Glutamatergic neuron (in vitro differentiated cells): Measurements from ENCODE around the gene FCGR3A. TPM values are rescaled to one million over a fixed set of nuclear protein-coding genes. Genes with fewer than 3 reads are reported as not detected.
"Not testable (repeated sequence)": the region's sequence is repeated elsewhere in the genome, so short reads cannot be mapped to it uniquely, and the experiment has no call there.

Source experiments
- DNase-seq: peaks from one replicate; pipeline ENCODE4 v3.0.0; 2022
- H3K27ac Mint-ChIP-seq: one replicate; pipeline ENCODE4 v1.8.0; 2020; ENCODE audit warnings: mild to moderate bottlenecking, mixed read lengths, inconsistent platforms; ENCODE audit not compliant: unreplicated experiment
- H3K27me3 Mint-ChIP-seq: one replicate; pipeline ENCODE4 v1.8.0; 2020; ENCODE audit warnings: mild to moderate bottlenecking, moderate library complexity, mixed read lengths, inconsistent platforms; ENCODE audit not compliant: unreplicated experiment
- H3K36me3 Mint-ChIP-seq: one replicate; pipeline ENCODE4 v1.8.0; 2020; ENCODE audit warnings: mild to moderate bottlenecking, mixed read lengths, inconsistent platforms; ENCODE audit not compliant: unreplicated experiment
- H3K4me1 Mint-ChIP-seq: one replicate; pipeline ENCODE4 v1.8.0; 2020; ENCODE audit warnings: mild to moderate bottlenecking, low read depth, mixed read lengths, inconsistent platforms; ENCODE audit not compliant: unreplicated experiment
- H3K4me3 Mint-ChIP-seq: one replicate; pipeline ENCODE4 v1.8.0; 2020; ENCODE audit warnings: mild to moderate bottlenecking, mixed read lengths, inconsistent platforms; ENCODE audit not compliant: unreplicated experiment
- H3K9me3 Mint-ChIP-seq: one replicate; pipeline ENCODE4 v1.8.0; 2020; ENCODE audit warnings: mild to moderate bottlenecking, moderate library complexity, mixed read lengths, inconsistent platforms; ENCODE audit not compliant: unreplicated experiment
- CTCF ChIP-seq: fragments of 200-600 bp; sonication (generic); IDR thresholded peaks from one replicate; pipeline ENCODE4 v1.5.0; 2021; ENCODE audit not compliant: partially characterized antibody, unreplicated experiment
- total RNA-seq: library from RNA; stranded (reverse); fragmentation: NEBNext Ultra II Directional; extraction: Animal tissue kit (Norgen Biotek cat#: 25700); gene quantifications from one replicate; pipeline ENCODE4 v1.2.1, GENCODE V29; 2021; ENCODE audit not compliant: unreplicated experiment

Gene FCGR3A
- total RNA-seq, 1 donor from 2014 or later: not detected

DNA sequence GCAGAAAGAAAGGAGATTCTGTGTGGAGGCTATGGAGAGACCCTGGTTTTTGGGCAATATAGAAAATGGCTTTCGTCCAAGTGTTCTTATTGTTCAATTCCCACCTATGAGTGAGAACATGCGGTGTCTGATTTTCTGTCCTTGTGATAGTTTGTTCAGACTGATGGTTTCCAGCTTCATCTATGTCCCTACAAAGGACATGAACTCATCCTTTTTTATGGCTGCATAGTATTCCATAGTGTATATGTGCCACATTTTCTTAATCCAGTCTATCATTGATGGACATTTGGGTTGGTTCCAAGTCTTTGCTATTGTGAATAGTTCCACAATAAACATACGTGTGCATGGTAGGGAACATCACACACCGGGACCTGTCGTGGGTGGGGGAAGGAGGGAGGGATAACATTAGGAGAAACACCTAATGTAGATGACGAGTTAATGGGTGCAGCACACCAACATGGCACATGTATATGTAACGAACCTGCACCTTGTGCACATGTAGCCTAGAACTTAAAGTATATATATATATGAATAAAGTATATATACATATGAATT, 10.6 kb downstream of the FCGR3A start:
- H3K4me3 Mint-ChIP-seq, H3K4me1 Mint-ChIP-seq, DNase-seq, H3K27ac Mint-ChIP-seq, H3K36me3 Mint-ChIP-seq: not testable (repeated sequence)
- Mint-ChIP-seq H3K9me3 (peaks cover 17% of the 10 kb centered on the region), H3K27me3 (peaks cover 14% of the 10 kb centered on the region)

- H3K4me1 Mint-ChIP-seq, DNase-seq, H3K36me3 Mint-ChIP-seq, H3K27ac Mint-ChIP-seq, H3K4me3 Mint-ChIP-seq: not testable (repeated sequence)
- peaks cover 20% of the 10 kb centered on the region for H3K9me3 Mint-ChIP-seq
- peaks cover 18% of the 10 kb centered on the region for H3K27me3 Mint-ChIP-seq
Measured at GRCh38 chr1:161537068-161537669, 12.4 kb downstream of the FCGR3A start.

DNA sequence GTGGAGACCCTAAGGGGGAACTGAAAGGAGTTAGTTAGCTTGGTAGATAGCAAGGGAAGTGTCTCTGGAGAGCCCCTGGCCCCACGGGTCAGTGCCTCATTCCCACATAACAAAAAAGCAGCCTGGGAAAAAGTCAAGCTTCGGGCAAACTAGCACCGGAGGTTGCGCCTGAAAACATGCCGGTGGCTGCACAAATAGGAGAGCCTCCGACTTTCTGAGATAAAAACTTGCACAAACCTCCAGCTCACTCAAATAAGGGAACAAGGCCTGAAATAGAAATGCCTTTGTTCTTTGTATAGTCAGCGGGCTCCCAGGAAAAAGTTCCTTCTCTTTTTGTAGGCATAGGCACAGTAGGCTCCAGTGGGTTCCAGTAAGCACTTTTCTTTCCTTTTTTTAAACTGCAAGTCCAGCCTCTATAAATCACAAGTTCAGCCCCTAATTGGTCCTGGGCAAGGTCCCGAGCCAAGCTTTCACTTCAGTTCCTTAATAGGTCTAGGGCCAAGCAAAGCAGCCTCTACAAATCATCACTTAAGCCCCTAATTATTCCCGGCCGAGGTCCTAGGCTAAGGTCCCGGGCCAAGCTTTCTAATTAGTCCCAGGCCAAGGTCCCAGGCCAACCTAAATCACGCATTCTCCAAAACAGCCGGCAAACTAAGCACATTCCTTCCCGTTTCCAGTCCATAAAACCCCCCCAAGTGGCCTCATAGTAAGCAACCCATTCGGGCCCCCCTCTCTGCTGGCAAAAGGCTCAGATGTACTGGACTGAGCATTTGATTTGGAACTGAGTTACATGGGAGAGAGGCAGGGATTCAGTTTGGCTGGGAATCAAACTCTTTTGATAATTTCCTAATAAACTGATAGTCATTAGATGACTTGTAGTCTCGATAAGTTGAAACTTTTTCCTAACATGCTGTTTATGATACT, 16.7 kb downstream of the FCGR3A start:
- peaks cover 22% of the 10 kb centered on the region for H3K9me3 Mint-ChIP-seq
- H3K4me3 Mint-ChIP-seq: peak overlapping the region; percentile 69
- DNase-seq, H3K27ac Mint-ChIP-seq, H3K36me3 Mint-ChIP-seq: not testable (repeated sequence)
- peaks cover 11% of the 10 kb centered on the region for H3K4me1 Mint-ChIP-seq
- peaks cover 24% of the 10 kb centered on the region for H3K27me3 Mint-ChIP-seq

GRCh38 chr1:161531986-161532643, 17.5 kb downstream of the FCGR3A start:
- DNase-seq: no peak
- Mint-ChIP-seq H3K9me3 (peaks cover 22% of the 10 kb centered on the region), H3K4me1 (peaks cover 11% of the 10 kb centered on the region), H3K27me3 (peaks cover 24% of the 10 kb centered on the region), H3K27ac (no peak overlapping the region), H3K36me3 (no peaks in the 10 kb centered on the region), H3K4me3 (peak overlapping the region; percentile 69)
- TF ChIP-seq CTCF: no peak

DNA sequence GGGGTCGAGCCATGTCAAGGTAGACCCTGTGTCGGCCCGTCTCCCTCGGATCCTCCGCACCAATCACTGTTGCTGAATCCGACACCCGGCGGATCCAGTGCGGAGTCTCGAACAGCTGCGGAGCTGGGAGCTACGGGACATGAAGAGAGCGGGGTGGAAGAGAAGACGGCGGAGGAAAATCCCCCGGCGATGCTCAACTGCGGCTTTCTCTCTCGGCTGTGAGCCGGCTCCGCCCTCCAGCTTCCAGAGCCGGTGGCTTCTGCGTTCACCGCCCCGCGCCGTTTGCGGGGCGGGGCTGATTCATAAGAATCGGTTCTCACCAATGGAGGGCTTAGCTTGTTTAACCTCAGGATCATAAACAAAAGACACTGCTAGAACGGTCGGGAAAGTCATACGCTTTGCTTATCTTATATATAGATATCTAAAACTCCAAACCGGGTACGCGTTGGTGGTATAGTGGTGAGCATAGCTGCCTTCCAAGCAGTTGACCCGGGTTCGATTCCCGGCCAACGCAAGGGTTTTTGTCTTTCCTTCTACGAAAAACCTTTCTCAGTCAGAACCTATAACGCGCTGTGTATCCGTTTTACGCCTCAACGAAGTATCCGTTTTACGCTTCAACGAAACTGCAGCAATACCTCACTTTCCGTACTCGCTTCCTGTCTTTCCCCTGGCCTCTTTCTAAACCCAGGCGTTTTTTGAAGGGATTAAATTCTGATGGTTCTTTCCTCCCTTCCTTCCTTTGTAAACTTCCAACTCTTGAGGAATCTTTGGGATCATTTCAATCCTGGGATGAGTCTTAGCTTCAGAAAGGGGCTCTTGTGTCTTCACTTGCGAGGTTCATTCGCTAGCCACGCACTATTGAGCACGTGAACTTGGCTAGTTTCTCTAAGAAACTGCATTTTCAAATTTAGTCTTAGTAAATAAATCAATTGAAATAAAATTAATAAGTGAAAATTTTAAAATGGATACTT, 18.7 kb downstream of the FCGR3A start:
- H3K36me3 Mint-ChIP-seq: not testable (repeated sequence)
- H3K9me3 Mint-ChIP-seq: peaks cover 22% of the 10 kb centered on the region
- peaks cover 27% of the 10 kb centered on the region for H3K27me3 Mint-ChIP-seq
- H3K4me1 Mint-ChIP-seq: peaks cover 11% of the 10 kb centered on the region
- H3K4me3 Mint-ChIP-seq: peak overlapping the region; percentile 92
- peak overlapping the region; percentile 89 for H3K27ac Mint-ChIP-seq
- peak; percentile 87 for DNase-seq

- H3K9me3 Mint-ChIP-seq: peaks cover 22% of the 10 kb centered on the region
- H3K4me3 Mint-ChIP-seq: peak overlapping the region; percentile 92
- H3K4me1 Mint-ChIP-seq: peaks cover 11% of the 10 kb centered on the region
- DNase-seq: peak; percentile 60
- H3K27me3 Mint-ChIP-seq: peaks cover 28% of the 10 kb centered on the region
- H3K27ac Mint-ChIP-seq: peak overlapping the region; percentile 89
- not testable (repeated sequence) for H3K36me3 Mint-ChIP-seq
Measured at GRCh38 chr1:161530158-161530557, 19.5 kb downstream of the FCGR3A start.

DNA sequence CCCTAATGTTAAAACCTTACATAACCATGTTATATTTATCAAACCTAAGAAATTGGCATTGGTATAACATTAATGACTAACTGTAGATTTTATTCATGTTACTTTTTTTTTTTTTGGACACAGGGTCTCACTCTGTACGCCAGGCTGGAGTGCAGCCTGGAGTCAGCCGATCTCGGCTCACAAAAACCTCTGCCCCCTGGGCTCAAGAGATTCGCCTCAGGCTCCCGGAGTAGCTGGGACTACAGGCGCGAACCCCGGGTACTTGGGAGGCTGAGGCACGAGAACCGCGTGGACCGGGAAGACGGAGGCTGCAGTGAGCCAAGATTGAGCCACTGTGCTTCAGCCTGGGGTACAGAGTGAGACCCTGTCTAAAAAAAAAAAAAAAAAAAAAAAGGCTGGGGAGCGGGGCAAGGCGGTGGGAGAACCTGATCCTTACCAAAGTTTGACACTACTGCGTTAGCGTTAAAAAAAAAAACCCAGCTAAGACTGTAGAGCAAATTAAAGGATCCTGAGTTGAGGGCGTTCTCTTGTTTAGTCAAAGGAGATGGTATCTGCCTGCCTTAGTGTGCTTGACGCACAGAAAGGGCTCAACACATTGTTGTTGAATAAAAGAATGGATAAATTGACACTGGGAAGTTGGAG, 20.0 kb downstream of the FCGR3A start:
- Mint-ChIP-seq H3K4me3 (peak overlapping the region; percentile 92), H3K27me3 (peaks cover 31% of the 10 kb centered on the region), H3K9me3 (peaks cover 22% of the 10 kb centered on the region), H3K4me1 (peaks cover 11% of the 10 kb centered on the region)
- H3K27ac Mint-ChIP-seq, H3K36me3 Mint-ChIP-seq, DNase-seq: not testable (repeated sequence)

GRCh38 chr1:161528550-161528949, 21.1 kb downstream of the FCGR3A start:
- peaks cover 37% of the 10 kb centered on the region for H3K27me3 Mint-ChIP-seq
- not testable (repeated sequence) for H3K27ac Mint-ChIP-seq, H3K4me3 Mint-ChIP-seq, DNase-seq, H3K36me3 Mint-ChIP-seq
- H3K9me3 Mint-ChIP-seq: peaks cover 27% of the 10 kb centered on the region
- H3K4me1 Mint-ChIP-seq: peaks cover 11% of the 10 kb centered on the region

DNA sequence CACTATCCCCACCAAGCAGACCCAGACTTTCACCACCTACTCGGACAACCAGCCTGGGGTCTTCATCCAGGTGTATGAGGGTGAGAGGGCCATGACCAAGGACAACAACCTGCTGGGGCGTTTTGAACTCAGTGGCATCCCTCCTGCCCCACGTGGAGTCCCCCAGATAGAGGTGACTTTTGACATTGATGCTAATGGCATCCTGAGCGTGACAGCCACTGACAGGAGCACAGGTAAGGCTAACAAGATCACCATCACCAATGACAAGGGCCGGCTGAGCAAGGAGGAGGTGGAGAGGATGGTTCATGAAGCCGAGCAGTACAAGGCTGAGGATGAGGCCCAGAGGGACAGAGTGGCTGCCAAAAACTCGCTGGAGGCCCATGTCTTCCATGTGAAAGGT, 23.7 kb downstream of the FCGR3A start:
- peaks cover 21% of the 10 kb centered on the region for H3K9me3 Mint-ChIP-seq
- H3K4me3 Mint-ChIP-seq, DNase-seq, H3K4me1 Mint-ChIP-seq, H3K27ac Mint-ChIP-seq, H3K36me3 Mint-ChIP-seq: not testable (repeated sequence)
- peaks cover 28% of the 10 kb centered on the region for H3K27me3 Mint-ChIP-seq
